PFSK-1 (cell line): Measurements from ENCODE around the gene PTPRK.

Source experiments
- FOXP2 ChIP-seq: optimal IDR thresholded peaks from 2 replicates; pipeline ENCODE3; 2011; ENCODE audit warnings: borderline replicate concordance, control low read depth, inconsistent platforms; ENCODE audit not compliant: insufficient read depth; ENCODE audit errors: extremely low read length, extremely low read depth
- POLR2AphosphoS5 ChIP-seq: IDR thresholded peaks from 2 replicates; pipeline ENCODE4 v1.6.1; 2012; ENCODE audit warnings: low read depth, mild to moderate bottlenecking, control low read depth, low read length, moderate library complexity
- REST ChIP-seq, 2 experiments: IDR thresholded peaks; 2 replicates each; pipeline versions ENCODE4 v1.6.1 to v1.8.0; 2011 to 2012; ENCODE audit warnings: low read depth in 2 of 2, low read length in 2 of 2, control low read depth in 1 of 2, inconsistent platforms in 1 of 2, mild to moderate bottlenecking in 1 of 2, moderate library complexity in 1 of 2; ENCODE audit not compliant: insufficient read depth in 1 of 2
- SIN3A ChIP-seq: IDR thresholded peaks from 2 replicates; pipeline ENCODE4 v1.6.1; 2012; ENCODE audit warnings: mild to moderate bottlenecking, low read length, moderate library complexity, borderline replicate concordance; ENCODE audit not compliant: insufficient read depth
- TAF1 ChIP-seq: IDR thresholded peaks from 2 replicates; pipeline ENCODE4 v1.6.1; 2012; ENCODE audit warnings: low read length, control low read depth, borderline replicate concordance; ENCODE audit not compliant: insufficient read depth

GRCh38 chr6:128538763-128539162 is 18.4 kb upstream of the PTPRK start:
- TF ChIP-seq POLR2AphosphoS5 (no peak), TAF1 (no peak), REST (IDR thresholded peaks at IDR 0.05; ENCODE audit: insufficient read depth in 1 of 2, low read depth in 2 of 2, low read length in 2 of 2) (no peak), FOXP2 (no peak), SIN3A (no peak)
